PC-3 (cell line): Measurements from ENCODE around the gene TOB1. TPM values are rescaled to one million over a fixed set of nuclear protein-coding genes. Genes with fewer than 3 reads are reported as not detected.

Source experiments
- ATAC-seq: fragments of 200-7000 bp; cut with Tn5 transposase; 2 replicates; pipeline ENCODE4 v1.9.1; 2020; ENCODE audit warnings: mild to moderate bottlenecking, moderate library complexity
- BruUV-seq: library from RNA; stranded (reverse); fragments of 400-500 nt; replicated peaks from 2 replicates; lab custom pipeline; 2021; lab: Mats Ljungman, UMichigan
- CTCF ChIA-PET: fragments of 300-600 bp; sonication (Branson Sonifier 250); formaldehyde crosslinking; loops from one replicate; lab custom pipeline; 2022; ENCODE audit warnings: antibody characterized with exemption; lab: Charles Lee
- POLR2A ChIA-PET: fragments of 300-600 bp; sonication (Branson Sonifier 250); formaldehyde crosslinking; loops from one replicate; lab custom pipeline; 2022; ENCODE audit warnings: antibody characterized with exemption; ENCODE audit not compliant: unreplicated experiment; lab: Charles Lee
- DNase-seq: peaks from one replicate; pipeline ENCODE4 v3.0.0-alpha.2; 2015
- H2AFZ ChIP-seq: fragments of 300-600 bp; sonication (generic); 2 replicates; pipeline ENCODE4 v1.6.0; 2016; ENCODE audit warnings: antibody characterized with exemption, low read length
- H3F3A ChIP-seq: fragments of 300-600 bp; sonication (generic); one replicate; pipeline ENCODE4 v1.6.0; 2017; ENCODE audit warnings: antibody characterized with exemption, low read length, control low read depth, mild to moderate bottlenecking; ENCODE audit not compliant: unreplicated experiment
- H3K27ac ChIP-seq: fragments of 300-600 bp; sonication (generic); 2 replicates; pipeline ENCODE4 v1.5.1; 2016; ENCODE audit warnings: mild to moderate bottlenecking, low read length
- H3K27me3 ChIP-seq: fragments of 300-600 bp; sonication (generic); 2 replicates; pipeline ENCODE4 v1.6.1; 2016; ENCODE audit warnings: low read length, mixed read lengths
- H3K36me3 ChIP-seq: fragments of 300-600 bp; sonication (generic); 2 replicates; pipeline ENCODE4 v1.6.1; 2016; ENCODE audit warnings: low read depth, mixed run types, low read length, mixed read lengths
- H3K4me1 ChIP-seq: fragments of 300-600 bp; sonication (generic); 2 replicates; pipeline ENCODE4 v1.5.1; 2016; ENCODE audit warnings: low read length; ENCODE audit not compliant: insufficient read depth
- H3K4me2 ChIP-seq: fragments of 300-600 bp; sonication (generic); 2 replicates; pipeline ENCODE4 v1.6.0; 2016; ENCODE audit warnings: low read length
- H3K4me3 ChIP-seq: fragments of 300-600 bp; sonication (generic); 2 replicates; pipeline ENCODE4 v1.5.1; 2016; ENCODE audit warnings: mild to moderate bottlenecking, low read length, mixed read lengths
- H3K79me2 ChIP-seq: fragments of 300-600 bp; sonication (generic); 2 replicates; pipeline ENCODE4 v1.6.1; 2017; ENCODE audit warnings: low read length, mixed read lengths
- H3K9ac ChIP-seq: fragments of 300-600 bp; sonication (generic); 2 replicates; pipeline ENCODE4 v1.6.0; 2016; ENCODE audit warnings: mild to moderate bottlenecking, low read length
- H3K9me2 ChIP-seq: fragments of 300-600 bp; sonication (generic); replicated peaks from 2 replicates; pipeline ENCODE4 v1.6.1; 2016; ENCODE audit warnings: mixed run types, low read length, mixed read lengths
- H3K9me3 ChIP-seq: fragments of 300-600 bp; sonication (generic); 2 replicates; pipeline ENCODE4 v1.6.1; 2016; ENCODE audit warnings: low read length, mixed read lengths
- H4K20me1 ChIP-seq: fragments of 300-600 bp; sonication (generic); 2 replicates; pipeline ENCODE4 v1.6.1; 2016; ENCODE audit warnings: low read length, mixed read lengths
- EZH2 ChIP-seq: fragments of 300-600 bp; sonication (generic); IDR thresholded peaks from one replicate; pipeline ENCODE4 v1.6.1; 2017; ENCODE audit warnings: antibody characterized with exemption, mild to moderate bottlenecking, low read length; ENCODE audit not compliant: unreplicated experiment
- EZH2phosphoT487 ChIP-seq: fragments of 300-600 bp; sonication (generic); IDR thresholded peaks from 2 replicates; pipeline ENCODE4 v1.6.1; 2018; ENCODE audit warnings: mild to moderate bottlenecking, antibody characterized with exemption, low read length, borderline replicate concordance
- intact Hi-C: fragments of 100-400 bp; cut with micrococcal nuclease; formaldehyde crosslinking; loops from 2 replicates; pipeline ENCODE4 v1.9.0; 2023
- total RNA-seq: library from RNA; depleted of rRNA; stranded (reverse); fragments of >200 nt; gene quantifications from 2 replicates; pipeline ENCODE4 v1.2.3, GENCODE V29; 2014
- TF ChIP-seq, protein P1 (sequence below): fragments of 300-600 bp; sonication (generic); conservative IDR thresholded peaks from 2 replicates; pipeline ENCODE4 v1.5.1; 2017; ENCODE audit warnings: antibody characterized with exemption, low read depth, mild to moderate bottlenecking, low read length

Gene TOB1
- total RNA-seq, 1 experiment from 2014 or later = 28.7 TPM

DNA sequence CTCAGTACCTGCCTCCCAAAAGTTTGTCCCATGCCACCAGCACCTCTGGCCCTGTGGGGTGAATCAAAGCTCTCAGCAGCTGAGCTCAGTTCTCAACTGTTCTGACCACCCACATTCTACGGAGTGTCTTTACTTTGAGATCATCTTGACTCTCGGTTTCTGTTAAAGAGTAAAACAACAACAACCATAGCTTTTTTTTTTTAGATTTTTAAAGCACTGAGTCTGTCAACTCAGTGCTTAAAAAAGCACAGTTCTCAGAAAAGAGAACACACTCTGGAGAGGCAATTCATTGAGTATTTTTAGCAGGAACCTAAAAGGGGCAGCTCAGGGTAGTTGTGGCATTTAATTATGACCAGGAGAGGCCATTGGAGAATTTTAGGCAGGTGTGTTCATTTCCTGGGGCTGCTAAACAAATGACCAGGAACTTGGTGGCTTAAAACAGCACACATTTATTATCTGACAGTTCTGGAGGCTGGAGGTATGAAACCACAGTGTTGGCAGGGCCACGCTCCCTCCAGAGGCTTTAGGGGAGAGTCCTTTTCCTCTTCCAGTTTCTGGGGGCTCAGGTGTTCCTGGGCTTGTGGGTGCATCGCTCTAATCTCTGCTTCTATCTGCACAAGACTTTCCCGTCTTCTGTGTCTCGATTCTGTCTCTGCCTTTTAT lies 37.5 kb downstream of the TOB1 start:
- H3F3A ChIP-seq = no peaks in the 10 kb centered on the region
- no peaks in the 10 kb centered on the region for H3K9me2 ChIP-seq
- BruUV-seq = no TSS peak
- ChIA-PET POLR2A (interaction anchor here (0.6 kb wide), 1 partner anchor 68 kb away, joined by 5 read pairs; no protein-coding TSS in a partner anchor), CTCF (interaction anchor here (0.6 kb wide), 1 partner anchor 128 kb away, joined by 3 read pairs; no protein-coding TSS in a partner anchor)
- no peaks in the 10 kb centered on the region for H3K4me1 ChIP-seq
- H2AFZ ChIP-seq = no peak overlapping the region
- no peaks in the 10 kb centered on the region for H4K20me1 ChIP-seq
- H3K4me3 ChIP-seq = no peak overlapping the region
- no peaks in the 10 kb centered on the region for H3K79me2 ChIP-seq
- TF ChIP-seq EZH2 = no peak
- no peak for TF ChIP-seq EZH2phosphoT487
- TF ChIP-seq, protein P1, sequence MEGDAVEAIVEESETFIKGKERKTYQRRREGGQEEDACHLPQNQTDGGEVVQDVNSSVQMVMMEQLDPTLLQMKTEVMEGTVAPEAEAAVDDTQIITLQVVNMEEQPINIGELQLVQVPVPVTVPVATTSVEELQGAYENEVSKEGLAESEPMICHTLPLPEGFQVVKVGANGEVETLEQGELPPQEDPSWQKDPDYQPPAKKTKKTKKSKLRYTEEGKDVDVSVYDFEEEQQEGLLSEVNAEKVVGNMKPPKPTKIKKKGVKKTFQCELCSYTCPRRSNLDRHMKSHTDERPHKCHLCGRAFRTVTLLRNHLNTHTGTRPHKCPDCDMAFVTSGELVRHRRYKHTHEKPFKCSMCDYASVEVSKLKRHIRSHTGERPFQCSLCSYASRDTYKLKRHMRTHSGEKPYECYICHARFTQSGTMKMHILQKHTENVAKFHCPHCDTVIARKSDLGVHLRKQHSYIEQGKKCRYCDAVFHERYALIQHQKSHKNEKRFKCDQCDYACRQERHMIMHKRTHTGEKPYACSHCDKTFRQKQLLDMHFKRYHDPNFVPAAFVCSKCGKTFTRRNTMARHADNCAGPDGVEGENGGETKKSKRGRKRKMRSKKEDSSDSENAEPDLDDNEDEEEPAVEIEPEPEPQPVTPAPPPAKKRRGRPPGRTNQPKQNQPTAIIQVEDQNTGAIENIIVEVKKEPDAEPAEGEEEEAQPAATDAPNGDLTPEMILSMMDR = no peak
- H3K27me3 ChIP-seq = peaks cover 4% of the 10 kb centered on the region; the same call in 1 of the 2 replicates
- no peak overlapping the region for H3K4me2 ChIP-seq
- H3K9ac ChIP-seq = no peak overlapping the region
- no peak overlapping the region for H3K27ac ChIP-seq
- ATAC-seq (no peak; the same call in 1 of the 2 replicates), DNase-seq (no peak)
- H3K36me3 ChIP-seq = no peaks in the 10 kb centered on the region
- H3K9me3 ChIP-seq = no peaks in the 10 kb centered on the region
- intact Hi-C loops = no loop called here

DNA sequence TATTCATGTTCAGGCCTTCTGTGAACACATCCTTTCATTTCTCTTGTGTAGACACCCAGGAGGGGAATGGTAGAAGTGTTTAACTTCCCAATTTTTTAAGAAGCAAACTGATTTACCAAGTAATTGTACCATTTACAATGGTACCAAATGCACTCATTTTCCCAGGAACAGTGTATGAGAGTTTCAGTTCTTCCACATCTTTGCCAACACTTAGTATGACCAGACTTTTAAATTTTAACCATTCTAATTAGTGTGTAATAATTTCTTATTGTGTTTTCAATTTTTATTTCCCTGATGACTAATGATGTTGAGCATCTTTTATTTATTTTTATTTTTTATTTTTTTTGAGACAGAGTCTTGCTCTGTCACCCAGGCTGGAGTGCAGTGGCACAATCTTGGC lies 41.0 kb downstream of the TOB1 start:
- H3K9me3 ChIP-seq = no peaks in the 10 kb centered on the region
- intact Hi-C loops = no loop called here
- CTCF ChIA-PET = no interaction called here
- H4K20me1 ChIP-seq = no peaks in the 10 kb centered on the region
- no peak overlapping the region for H3K27ac ChIP-seq
- DNase-seq = no peak
- H3K27me3 ChIP-seq = peaks cover 4% of the 10 kb centered on the region; the same call in 1 of the 2 replicates
- H3F3A ChIP-seq = no peaks in the 10 kb centered on the region
- no peaks in the 10 kb centered on the region for H3K4me1 ChIP-seq
- TF ChIP-seq, protein P1 = no peak
- no peak for TF ChIP-seq EZH2
- TF ChIP-seq EZH2phosphoT487 = no peak
- no peaks in the 10 kb centered on the region for H3K9me2 ChIP-seq
- ATAC-seq = no peak
- no peak overlapping the region for H3K4me3 ChIP-seq
- H3K4me2 ChIP-seq = no peak overlapping the region
- no peak overlapping the region for H2AFZ ChIP-seq
- POLR2A ChIA-PET = no interaction called here
- no peaks in the 10 kb centered on the region for H3K36me3 ChIP-seq
- no peak overlapping the region for H3K9ac ChIP-seq
- no peaks in the 10 kb centered on the region for H3K79me2 ChIP-seq
- no TSS peak for BruUV-seq

DNA sequence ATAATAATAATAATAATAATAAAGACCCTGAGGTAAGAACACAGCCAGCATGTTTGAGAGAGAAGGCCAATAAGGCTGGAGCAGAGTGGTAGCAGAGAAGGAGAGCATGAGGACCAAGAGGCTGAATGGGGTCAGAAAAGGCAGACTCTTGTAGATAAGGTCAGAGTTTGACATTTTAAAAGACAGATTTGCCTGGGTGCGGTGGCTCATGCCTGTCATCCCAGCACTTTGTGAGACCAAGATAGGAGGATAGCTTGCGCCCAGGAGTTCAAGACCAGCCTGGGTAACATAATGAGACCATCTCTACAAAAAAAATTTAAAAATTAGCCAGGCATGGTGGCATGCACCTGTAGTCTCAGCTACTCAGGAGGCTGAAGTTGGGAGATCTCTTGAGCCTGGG lies 41.7 kb downstream of the TOB1 start:
- ChIA-PET CTCF (no interaction called here), POLR2A (no interaction called here)
- no peaks in the 10 kb centered on the region for H3F3A ChIP-seq
- no TSS peak for BruUV-seq
- no peaks in the 10 kb centered on the region for H4K20me1 ChIP-seq
- TF ChIP-seq EZH2 = no peak
- TF ChIP-seq, protein P1 = no peak
- TF ChIP-seq EZH2phosphoT487 = no peak
- no peak overlapping the region for H2AFZ ChIP-seq
- H3K36me3 ChIP-seq = no peaks in the 10 kb centered on the region
- no peaks in the 10 kb centered on the region for H3K4me1 ChIP-seq
- ATAC-seq (no peak), DNase-seq (no peak)
- no peaks in the 10 kb centered on the region for H3K79me2 ChIP-seq
- peaks cover 4% of the 10 kb centered on the region; the same call in 1 of the 2 replicates for H3K27me3 ChIP-seq
- intact Hi-C loops = no loop called here
- no peaks in the 10 kb centered on the region for H3K9me3 ChIP-seq
- no peak overlapping the region for H3K4me3 ChIP-seq
- no peaks in the 10 kb centered on the region for H3K9me2 ChIP-seq
- H3K27ac ChIP-seq = no peak overlapping the region
- no peak overlapping the region for H3K9ac ChIP-seq
- no peak overlapping the region for H3K4me2 ChIP-seq
